GM18907 (cell line): ENCODE data around the gene RBM19.
A peak's percentile ranks its signal among the peaks of the same experiment; 100 is the strongest.

ENCODE experiments used
- ATAC-seq: cut with Tn5 transposase; IDR thresholded peaks from one replicate; pipeline ENCODE4 v1.9.1; 2021; ENCODE audit warnings: mild to moderate bottlenecking, moderate library complexity; ENCODE audit not compliant: unreplicated experiment

Gene RBM19

DNA sequence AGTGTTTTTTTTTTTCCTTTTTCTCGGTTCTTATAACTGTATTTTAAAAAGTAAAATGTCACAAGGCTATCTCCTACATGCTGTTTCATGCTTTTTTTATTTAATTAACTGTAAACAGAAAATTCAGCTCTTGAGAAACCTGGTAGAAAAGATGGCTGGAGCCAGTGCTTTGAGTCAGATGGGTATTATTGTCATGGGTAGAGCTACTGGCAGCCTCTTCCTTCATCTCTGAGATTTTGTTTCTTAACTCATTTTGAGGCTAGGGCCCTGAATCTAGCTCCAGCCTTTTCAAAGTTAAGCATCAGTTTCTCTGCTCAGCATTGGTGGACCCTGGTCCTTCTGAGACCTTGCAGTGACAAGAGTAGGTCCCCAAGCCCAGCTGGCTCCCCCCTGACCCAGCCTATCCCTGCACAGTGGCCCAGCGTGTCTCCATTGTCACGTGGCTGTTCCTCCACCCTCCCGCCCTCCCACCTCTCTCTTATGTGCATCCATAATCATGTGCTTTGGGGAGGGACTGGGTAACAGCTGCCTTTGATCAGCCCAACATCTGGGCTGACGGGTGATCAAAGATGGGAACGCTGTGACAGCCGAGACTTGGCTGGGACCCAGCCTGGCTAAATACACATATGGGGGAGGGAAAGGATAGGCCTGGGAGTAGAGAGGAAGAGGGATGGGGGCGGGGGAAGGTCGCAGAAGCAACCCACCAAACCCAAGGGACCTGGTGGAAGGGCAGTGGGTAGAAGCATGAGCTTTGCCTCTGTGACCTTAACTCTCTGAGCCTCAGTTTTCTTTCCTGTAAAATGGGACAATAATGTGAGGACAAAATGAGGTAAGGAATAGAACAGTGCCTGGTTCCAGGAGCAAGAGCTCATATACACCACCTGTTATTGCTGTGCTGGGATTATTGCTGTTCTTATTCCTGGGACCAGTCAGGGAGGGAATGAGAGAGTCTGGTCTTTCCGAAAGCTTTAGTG is 24.4 kb upstream of the RBM19 start:
- no peak for ATAC-seq

DNA sequence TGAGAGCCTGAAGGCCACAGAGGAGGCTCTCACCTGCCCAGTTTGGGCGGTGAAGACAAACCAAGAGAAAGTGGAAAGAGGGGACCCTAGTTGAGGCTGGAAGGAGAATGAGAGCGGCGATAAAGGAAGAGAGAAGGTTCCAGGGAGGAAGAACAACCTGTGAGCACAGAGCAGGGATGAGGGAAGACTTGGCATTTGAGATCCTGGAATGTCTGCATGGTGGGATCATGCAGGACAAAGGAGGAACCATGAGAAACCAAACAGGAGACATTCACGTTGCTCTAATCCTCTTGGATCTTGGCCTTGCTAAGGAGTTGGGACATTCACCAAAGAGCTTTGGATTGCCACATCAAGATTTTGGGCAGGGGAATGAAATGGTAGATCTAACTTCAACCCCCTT is 22.9 kb upstream of the RBM19 start:
- ATAC-seq, result no peak

DNA sequence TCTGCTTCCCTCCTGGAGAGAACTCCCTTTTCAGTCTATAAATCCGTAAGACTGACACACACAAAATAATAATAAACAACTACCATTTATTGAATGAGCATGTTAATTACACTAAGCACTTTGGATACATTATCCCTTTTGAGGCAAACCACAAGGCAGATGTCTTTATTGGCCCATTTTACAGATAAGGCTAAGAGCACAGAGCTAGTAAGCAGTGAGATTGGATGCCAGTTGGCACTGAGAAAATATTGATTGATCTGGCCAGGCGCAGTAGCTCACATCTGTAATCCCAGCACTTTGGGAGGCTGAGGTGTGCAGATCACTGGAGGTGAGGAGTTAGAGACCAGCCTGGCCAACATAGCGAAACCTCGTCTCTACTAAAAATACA is 21.9 kb upstream of the RBM19 start:
- ATAC-seq, result no peak

DNA sequence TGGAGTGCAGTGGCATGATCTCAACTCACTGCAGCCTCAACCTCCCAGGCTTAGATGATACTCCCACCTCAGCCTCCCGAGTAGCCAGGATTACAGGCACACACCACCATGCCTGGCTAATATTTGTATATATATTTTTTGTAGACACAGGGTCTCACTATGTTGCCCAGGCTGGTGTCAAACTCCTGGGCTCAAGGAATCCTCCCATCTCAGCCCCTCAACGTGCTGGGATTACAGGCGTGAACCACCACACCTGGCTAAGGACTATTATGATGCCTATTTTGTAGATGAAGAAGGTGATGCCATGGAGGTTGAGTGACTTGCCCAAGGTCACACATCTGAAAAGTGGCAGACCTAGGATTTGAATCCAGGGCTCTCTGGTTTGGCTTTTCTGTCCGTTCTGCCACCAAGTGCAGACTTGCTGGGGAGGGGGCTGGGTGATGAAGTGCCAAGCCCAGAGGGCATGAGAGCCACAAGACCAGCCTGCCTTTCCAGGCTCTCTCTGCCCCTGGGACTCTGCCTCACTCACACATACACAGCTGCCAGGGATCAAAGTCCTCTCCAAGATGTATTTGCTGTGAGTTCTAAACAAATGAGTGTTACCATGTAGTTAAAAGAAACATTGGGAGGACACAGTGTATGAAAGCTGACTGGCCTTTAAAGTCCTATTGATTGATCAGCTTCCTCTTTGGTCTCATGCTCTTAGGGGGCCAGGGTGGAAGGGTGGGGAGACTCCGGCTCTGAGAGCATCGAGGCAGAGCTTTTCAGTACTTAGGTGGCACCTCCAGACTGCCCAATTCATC is 21.3 kb upstream of the RBM19 start:
- no peak for ATAC-seq

DNA sequence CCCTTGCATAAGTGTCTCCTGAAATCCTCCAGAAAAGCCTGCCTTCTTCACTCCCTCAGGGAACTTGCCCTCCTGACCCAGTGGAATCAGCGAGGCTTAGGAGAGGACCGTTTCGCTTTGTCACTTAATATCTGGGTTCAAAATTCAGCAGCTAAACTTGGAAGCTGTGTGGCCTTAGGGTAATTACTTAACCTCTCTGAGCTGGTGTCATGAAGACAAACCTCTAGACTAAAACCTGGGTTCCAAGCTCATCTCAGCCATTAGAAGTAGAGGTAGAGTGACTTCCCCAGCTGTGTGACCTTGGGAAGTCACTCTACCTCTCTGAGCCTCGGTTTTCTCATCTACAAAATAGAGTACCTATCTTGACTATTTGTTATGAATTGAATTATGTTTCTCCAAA is 18.3 kb upstream of the RBM19 start:
- no peak for ATAC-seq

DNA sequence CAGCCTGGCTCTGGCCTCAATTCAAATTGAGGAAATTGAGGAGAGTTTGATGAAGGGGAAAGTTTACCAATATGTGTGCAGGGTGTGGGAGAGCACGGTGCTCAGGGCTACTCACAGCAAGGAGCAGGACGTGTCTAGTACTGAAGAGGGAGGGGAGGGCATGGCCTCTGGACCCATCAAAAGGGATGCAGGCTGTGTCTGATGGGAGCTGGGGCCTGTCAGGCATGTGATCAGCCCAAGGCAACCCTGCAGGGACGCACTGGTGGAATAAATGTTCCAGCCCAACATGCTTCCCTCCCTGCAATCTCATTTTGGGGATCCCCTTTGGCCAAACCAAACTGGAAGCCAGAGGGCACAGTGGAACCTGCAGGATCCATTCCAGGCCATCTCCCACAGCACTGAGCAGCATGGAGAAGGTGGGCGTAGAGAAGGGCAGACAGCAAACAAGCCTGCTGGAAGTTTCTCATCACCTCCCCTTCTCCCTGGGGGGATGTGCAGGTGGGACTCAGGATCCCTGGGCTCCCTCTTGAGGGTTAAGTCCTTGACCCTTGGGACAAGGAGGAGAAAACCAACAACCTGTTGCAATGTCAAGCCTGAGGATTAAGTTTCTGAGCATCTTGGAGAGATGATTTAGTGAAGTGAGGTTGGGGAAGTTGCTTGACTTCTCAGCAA is 17.8 kb upstream of the RBM19 start:
- ATAC-seq, result no peak

DNA sequence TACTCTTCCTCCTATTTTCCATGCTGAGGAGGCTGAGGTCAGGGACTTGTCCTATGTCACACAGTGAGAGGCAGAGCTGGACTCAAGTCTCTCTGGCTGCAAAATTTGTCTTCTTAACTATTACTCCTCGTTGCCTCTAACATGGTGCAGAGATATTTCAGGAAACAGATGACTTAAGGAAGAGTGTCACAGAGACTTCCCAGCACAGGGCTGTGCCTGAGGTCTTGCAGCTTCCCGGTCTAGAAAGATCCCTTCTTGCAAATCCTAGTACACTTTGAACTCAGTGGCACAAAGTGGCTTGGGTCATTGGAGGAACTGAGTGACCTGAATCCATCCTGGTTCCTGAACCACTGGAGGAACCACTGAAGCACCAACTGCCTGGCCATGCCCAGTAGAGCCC is 17.1 kb upstream of the RBM19 start:
- no peak for ATAC-seq

DNA sequence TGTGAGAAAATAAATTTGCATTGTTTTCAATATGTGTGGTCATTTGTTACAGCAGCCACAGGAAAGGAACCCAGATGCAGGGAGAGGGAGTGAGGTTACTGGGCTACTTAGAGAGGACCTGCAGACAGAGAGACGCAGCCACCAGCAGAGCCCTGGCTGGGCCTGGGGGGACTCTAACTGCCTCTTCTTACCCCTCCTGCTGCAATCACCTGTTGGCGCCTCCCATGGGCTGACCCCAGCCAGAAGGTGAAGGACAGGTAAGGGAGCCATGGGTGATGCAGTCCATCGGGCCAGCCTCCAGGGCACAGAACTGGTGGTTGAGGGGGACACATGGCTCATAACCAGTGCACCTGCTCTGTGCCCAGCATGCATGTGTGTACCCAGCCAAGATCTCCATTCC is 15.8 kb upstream of the RBM19 start:
- no peak for ATAC-seq

DNA sequence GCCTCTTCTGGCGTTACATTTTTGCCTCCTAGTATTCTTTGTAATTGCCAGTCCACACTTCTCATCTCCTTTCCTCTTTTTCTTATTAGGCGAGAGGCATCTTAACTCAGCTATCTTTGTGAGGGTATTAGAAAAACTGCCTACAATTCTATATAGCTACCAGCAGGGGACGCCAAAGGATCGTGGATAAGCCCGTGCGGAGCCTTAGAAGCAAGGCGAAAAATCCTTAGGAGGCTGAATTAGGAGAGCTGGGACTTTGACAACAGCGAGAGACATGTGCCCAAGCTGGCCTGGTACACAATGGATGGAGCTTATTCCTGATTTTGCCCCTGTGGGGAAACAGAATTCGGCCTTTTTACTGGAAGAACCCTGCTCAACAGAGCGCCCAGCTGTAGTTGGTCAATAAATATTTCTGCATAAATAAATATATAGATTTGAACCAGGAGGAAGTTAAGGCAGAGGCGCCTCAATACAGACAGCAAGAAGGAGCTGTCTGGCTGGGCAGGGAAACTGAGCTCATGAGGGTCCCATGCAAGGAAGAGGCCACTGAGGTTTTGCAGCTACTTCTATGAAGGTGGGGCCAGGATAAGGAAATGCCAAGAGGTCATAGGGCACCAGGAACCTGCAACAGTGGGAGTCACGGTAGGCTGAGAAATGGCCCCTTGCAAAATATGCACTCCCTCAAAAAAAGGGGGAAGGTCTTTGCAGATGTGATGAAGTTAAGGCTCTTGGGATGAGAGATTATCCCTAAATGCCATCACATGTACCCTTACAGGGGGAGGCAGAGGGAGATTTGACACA is 14.6 kb upstream of the RBM19 start:
- peak; percentile 48 for ATAC-seq

DNA sequence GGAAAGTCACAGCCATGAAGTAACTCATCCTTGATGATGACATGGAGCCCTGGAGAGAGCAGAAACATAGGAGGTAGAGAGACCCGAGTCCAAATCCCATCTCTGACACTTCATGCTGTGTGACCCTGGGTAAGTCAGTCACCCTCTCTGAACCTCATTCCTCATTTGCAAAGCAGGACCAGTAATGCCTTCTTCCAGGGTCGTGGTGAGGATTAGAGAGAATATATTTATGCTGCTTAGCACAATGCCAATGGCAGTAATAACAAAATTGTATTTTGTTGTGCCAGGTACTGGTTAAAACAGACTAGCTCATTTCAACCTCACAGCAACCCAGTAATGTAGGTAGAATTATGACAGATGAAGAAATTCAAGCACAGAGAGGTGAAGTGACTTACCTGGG is 13.9 kb upstream of the RBM19 start:
- no peak for ATAC-seq

DNA sequence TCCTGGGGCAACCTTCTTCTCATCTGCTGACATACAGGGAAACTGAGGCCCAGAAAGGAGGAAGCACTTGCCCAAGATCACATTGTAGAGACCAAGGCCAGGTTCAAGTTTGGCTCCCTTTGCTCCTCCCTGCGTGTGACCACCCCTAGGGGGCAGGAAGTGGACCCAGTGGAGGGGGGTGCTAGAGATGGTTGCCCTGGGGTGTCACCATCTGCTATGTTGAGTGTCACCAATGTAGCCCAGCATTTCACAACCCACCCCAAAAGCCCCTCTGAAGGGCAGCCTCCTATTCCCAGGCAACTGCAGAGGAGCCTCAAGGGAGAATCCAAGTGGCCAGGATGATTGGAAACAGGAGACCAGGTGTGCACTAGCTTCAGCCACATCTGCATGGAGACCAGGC is 12.0 kb upstream of the RBM19 start:
- ATAC-seq, result no peak

DNA sequence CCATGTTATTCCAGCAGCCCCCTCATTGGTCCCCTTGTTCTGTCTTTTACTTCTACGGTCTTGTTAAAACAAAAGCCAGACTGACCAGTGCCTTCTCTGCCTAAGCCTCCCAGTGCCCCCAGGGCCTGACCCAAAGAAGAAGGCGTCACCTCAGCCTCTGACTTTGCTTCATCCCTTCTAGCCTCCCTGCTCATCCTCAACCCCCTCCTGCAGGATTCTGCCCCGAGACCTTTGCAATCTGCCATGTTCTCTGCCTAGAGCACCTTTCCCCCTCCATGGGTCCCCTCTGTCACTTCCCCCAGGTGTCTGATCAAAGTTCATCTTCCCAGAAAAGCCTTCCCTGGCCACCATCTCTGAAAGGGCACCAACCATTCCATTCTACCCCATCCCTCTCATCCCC is 7.9 kb upstream of the RBM19 start:
- no peak for ATAC-seq

DNA sequence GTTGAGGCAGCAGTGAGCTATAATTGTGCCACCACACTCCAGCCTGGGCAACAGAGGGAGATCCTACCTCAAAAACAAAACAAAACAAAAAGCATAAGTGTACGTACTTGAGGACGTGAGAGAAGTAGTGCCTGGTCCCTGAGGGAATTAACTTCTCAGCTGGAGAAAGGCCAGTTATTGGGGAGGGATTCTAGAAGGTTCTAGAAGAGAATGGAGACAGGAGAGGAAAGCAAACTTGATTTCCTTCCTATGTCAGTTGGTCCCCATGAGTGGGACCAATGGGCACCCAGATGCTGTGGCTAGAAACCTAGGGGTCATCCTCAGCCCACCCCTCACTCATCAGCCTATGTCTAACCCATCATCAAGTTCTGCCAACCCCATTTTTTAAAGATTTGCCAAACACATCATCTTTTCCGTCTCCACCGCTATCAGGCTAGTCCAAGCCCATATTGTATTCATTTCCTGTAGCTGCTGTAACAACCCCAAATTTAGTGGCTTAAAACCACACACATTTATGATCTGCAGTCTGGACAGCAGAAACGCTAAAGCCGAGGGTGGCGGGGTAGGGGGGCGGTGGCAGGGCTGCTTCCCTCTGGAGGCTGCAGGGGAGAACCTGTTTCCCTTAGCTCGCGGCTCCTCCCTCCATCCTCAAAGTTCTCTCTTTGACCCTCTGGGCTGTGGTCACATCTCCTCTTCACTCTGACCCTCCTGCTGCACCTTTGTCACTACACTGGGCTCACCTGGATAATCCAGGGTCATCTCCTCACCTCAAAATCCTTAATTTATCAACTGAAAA is 7.2 kb upstream of the RBM19 start:
- ATAC-seq, result no peak

DNA sequence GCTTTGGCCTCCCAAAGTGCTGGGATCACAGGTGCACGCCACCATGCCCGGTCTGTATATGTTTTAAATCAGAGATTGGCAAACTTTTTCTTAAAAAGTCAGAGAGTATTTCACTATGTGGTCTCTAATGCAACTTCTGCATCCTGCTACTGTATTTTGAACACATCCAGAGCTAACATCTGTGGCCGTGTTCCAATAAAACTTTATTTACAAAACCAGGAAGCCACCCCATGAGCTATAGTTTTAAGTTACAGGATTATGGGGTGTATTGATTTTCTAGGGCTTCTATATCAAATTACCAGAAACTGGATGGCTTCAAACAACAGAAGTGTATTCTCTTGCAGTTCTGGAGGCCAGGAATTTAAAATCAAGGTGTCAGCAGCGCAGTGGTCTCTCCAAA is 5.3 kb upstream of the RBM19 start:
- no peak for ATAC-seq

DNA sequence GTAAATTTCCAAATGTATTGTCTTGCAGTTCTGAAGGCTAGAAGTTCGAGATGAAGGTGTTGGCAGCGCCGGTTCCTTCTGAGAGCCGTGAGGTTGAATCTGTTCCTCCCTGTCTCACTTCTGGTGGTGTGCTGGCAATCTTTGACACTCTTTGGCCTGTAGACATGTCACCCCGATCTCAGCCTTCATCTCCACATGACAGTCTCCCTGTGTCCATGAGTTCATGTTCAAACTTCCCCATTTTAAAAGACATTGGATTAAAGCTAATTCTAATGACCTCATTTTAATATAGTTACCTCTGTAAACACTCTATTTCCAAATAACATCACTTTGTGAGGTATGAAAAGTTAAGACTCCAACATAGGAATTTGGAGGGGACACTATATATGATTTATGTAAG is 4.1 kb upstream of the RBM19 start:
- ATAC-seq, result no peak

DNA sequence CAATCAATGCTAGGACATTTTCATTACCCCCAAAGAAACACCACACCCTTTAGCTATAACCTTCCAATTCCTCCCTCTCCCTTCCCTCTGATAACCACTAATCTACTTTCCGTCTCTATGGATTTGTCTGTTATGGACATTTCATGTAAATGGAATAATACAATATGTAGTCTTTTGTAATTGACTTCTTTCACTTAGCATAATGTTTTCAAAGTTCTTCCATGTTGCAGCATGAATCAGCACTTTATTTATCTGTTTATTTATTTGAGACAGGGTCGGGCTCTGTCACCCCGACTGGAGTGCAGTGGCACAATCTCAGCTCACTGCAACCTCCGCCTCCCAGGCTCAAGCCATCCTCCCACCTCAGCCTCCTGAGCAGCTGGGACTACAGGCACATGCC is 1.2 kb upstream of the RBM19 start:
- ATAC-seq, result no peak

DNA sequence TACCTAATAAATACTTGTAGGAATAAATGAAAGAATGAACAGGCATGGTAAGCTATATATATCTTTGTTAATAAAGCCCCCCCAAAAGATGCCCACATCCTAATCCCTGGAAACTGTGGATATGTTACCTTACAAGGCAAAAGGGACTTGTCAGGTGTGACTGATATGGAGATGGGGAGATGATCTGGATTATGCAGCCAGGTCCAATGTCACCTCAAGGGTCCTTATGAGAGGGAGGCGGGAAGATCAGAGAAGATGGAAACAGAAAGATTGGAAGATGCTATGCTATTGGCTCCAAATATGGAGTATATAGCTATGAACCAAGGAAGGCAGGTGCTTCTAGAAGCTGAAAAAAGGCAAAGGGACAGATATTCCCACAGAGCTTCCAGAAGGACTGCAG is 3.4 kb downstream of the RBM19 start:
- ATAC-seq, result no peak

DNA sequence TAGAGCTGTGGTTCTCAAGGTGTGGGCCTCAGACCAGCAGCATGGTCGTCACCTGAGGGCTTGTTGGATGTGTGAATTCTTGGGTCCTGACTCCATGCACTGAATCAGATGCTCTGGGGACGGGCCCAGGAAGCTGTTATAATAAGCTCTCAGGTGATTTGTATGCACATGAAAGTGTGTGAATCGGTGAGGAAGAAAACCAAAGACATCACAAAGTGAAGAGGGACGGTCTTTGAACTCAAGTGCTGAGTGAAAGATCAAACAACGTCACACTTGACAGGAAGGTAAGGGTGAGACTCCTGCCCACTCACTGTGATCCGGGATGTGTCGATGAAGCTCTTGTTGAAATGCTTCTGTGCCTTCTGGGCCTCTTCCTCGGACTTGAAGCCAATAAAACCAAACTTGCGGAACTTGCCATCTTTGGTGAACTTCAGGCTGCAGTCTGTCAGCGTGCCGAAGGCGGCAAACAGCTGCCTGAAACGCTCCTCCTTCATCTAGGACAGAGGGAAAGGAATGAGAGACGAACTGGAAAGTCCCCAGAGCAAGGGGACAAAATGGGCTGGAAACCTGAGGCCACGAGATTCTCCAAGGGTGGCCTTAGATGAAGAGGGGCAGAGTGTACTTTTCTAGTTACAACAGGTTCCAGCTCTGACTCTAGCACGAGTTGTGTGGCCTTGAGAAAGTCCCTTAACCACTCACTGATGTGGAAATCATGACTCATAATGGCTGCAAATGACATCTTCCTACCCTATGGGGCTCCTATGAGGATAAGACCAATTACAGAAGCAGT is 4.0 kb downstream of the RBM19 start:
- ATAC-seq, result peak; percentile 31

DNA sequence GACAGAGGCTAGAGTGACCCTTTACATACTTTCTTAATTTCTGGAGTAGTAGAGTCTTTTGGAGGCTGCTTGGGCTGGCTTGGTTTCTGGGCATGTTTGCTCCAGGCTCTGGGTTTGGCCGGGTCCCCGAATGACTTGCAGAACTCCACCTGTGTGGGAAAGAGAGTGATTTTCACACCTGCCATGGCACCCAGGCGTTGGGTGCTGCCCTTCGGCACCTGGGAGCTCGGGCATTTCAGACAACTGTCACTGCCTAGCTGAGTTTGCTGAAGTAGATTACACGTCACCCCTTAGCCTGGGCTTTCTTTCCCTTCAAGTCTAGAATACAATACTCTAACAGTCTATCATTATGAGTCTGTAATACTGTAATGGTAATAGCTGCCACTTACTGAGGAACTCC is 6.1 kb downstream of the RBM19 start:
- ATAC-seq, result no peak
